MCF 10A (cell line): Measurements from ENCODE around the gene OR1S1. TPM values are rescaled to one million over a fixed set of nuclear protein-coding genes. Genes with fewer than 3 reads are reported as not detected.
A peak's percentile ranks its signal among the peaks of the same experiment; 100 is the strongest.
"Not testable (repeated sequence)": the region's sequence is repeated elsewhere in the genome, so short reads cannot be mapped to it uniquely, and the experiment has no call there.

Experiments
- Bru-seq: library from RNA; stranded (reverse); fragments of 400-500 nt; gene quantifications from one replicate; lab custom pipeline; 2021; lab: Mats Ljungman, UMichigan
- BruChase-seq, 2 experiments: library from RNA; stranded (reverse); fragments of 400-500 nt; gene quantifications; one replicate each; lab custom pipeline; 2021; lab: Mats Ljungman, UMichigan
- BruUV-seq: library from RNA; stranded (reverse); fragments of 400-500 nt; replicated peaks from 2 replicates; lab custom pipeline; 2021; lab: Mats Ljungman, UMichigan
- CTCF ChIA-PET: fragments of 300-600 bp; sonication (Branson Sonifier 250); formaldehyde crosslinking; extraction: SDS; loops from one replicate; lab custom pipeline; 2021; ENCODE audit warnings: antibody characterized with exemption, inconsistent platforms; lab: Yijun Ruan, JAX
- POLR2A ChIA-PET: fragments of 300-600, 350-650 bp; sonication (Branson Sonifier 250); formaldehyde crosslinking; extraction: SDS; loops from one replicate; lab custom pipeline; 2020; ENCODE audit warnings: antibody characterized with exemption, inconsistent platforms; lab: Yijun Ruan, JAX
- DNase-seq: peaks from one replicate; pipeline ENCODE4 v3.0.0-alpha.2; 2018; ENCODE audit not compliant: unreplicated experiment
- H3K27ac Mint-ChIP-seq: one replicate; pipeline ENCODE4 v1.8.0; 2022; ENCODE audit warnings: mild to moderate bottlenecking, low read depth, mixed read lengths; ENCODE audit not compliant: unreplicated experiment
- H3K27me3 Mint-ChIP-seq: one replicate; pipeline ENCODE4 v1.8.0; 2022; ENCODE audit warnings: mixed read lengths; ENCODE audit not compliant: insufficient read depth, unreplicated experiment
- H3K36me3 Mint-ChIP-seq: one replicate; pipeline ENCODE4 v1.8.0; 2022; ENCODE audit warnings: mild to moderate bottlenecking, moderate library complexity, mixed read lengths; ENCODE audit not compliant: insufficient read depth, unreplicated experiment
- H3K4me1 Mint-ChIP-seq: one replicate; pipeline ENCODE4 v1.8.0; 2022; ENCODE audit warnings: mixed read lengths; ENCODE audit not compliant: insufficient read depth, unreplicated experiment
- H3K4me3 Mint-ChIP-seq: one replicate; pipeline ENCODE4 v1.8.0; 2022; ENCODE audit warnings: mild to moderate bottlenecking, moderate library complexity, mixed read lengths; ENCODE audit not compliant: unreplicated experiment
- H3K9me3 Mint-ChIP-seq: one replicate; pipeline ENCODE4 v1.8.0; 2022; ENCODE audit warnings: mixed read lengths; ENCODE audit not compliant: unreplicated experiment
- CTCF ChIP-seq: fragments of 200-600 bp; IDR thresholded peaks from one replicate; pipeline ENCODE4 v1.8.0; 2022; ENCODE audit warnings: antibody characterized with exemption, mild to moderate bottlenecking; ENCODE audit not compliant: unreplicated experiment
- intact Hi-C: fragments of 100-400 bp; cut with micrococcal nuclease; formaldehyde crosslinking; loops from 2 replicates; pipeline ENCODE4 v1.14.1; 2022
- long read RNA-seq: library from polyadenylated mRNA; stranded (forward); transcript quantifications from one replicate; pipeline ENCODE4 v2.0.0, GENCODE V29; 2022
- total RNA-seq: library from RNA; stranded (reverse); gene quantifications from 2 replicates; pipeline ENCODE4 v1.2.3, GENCODE V29; 2022

OR1S1 gene
- not detected in 2 replicates for total RNA-seq
- Bru-seq, nascent RNA: not detected
- BruChase-seq, experiment 1, labeled RNA remaining after a 6-hour chase: not detected
- not detected for BruChase-seq, experiment 2, labeled RNA remaining after a 2-hour chase
- long read RNA-seq: 0 reads

GRCh38 chr11:58212420-58212819 lies at the start of gene OR1S1:
TSS of gene OR1S1 (plus strand) at chr11:58212720.
- H3K36me3 Mint-ChIP-seq, POLR2A ChIA-PET, intact Hi-C loops, H3K27me3 Mint-ChIP-seq, H3K27ac Mint-ChIP-seq, H3K4me1 Mint-ChIP-seq, BruUV-seq, DNase-seq, H3K9me3 Mint-ChIP-seq, H3K4me3 Mint-ChIP-seq, CTCF ChIA-PET: not testable (repeated sequence)

GRCh38 chr11:58164389-58164788 lies 48.1 kb upstream of the OR1S1 start:
- Mint-ChIP-seq H3K27me3 (no peaks in the 10 kb centered on the region), H3K36me3 (no peaks in the 10 kb centered on the region), H3K4me3 (no peak overlapping the region), H3K27ac (no peak overlapping the region), H3K4me1 (no peaks in the 10 kb centered on the region), H3K9me3 (no peaks in the 10 kb centered on the region)
- ChIA-PET CTCF (no interaction called here), POLR2A (interaction anchor here (0.5 kb wide), 1 partner anchor 228 kb away, joined by 3 read pairs; no protein-coding TSS in a partner anchor)
- DNase-seq: no peak
- no peak for TF ChIP-seq CTCF
- intact Hi-C loops: no loop called here
- no TSS peak for BruUV-seq

- no peak for DNase-seq
- no TSS peak for BruUV-seq
- Mint-ChIP-seq H3K9me3 (no peaks in the 10 kb centered on the region), H3K27me3 (no peaks in the 10 kb centered on the region), H3K4me3 (no peak overlapping the region), H3K4me1 (no peaks in the 10 kb centered on the region), H3K27ac (no peak overlapping the region), H3K36me3 (no peaks in the 10 kb centered on the region)
- ChIA-PET POLR2A (no interaction called here), CTCF (no interaction called here)
- intact Hi-C loops: no loop called here
- no peak for TF ChIP-seq CTCF
Observed at GRCh38 chr11:58164990-58165389, 47.5 kb upstream of the OR1S1 start.

- H3K36me3 Mint-ChIP-seq: no peaks in the 10 kb centered on the region
- POLR2A ChIA-PET: no interaction called here
- H3K27ac Mint-ChIP-seq: no peak overlapping the region
- CTCF ChIA-PET: no interaction called here
- no TSS peak for BruUV-seq
- no peaks in the 10 kb centered on the region for H3K4me1 Mint-ChIP-seq
- TF ChIP-seq CTCF: no peak
- intact Hi-C loops: no loop called here
- DNase-seq: peak; percentile 30
- no peaks in the 10 kb centered on the region for H3K27me3 Mint-ChIP-seq
- no peaks in the 10 kb centered on the region for H3K9me3 Mint-ChIP-seq
- H3K4me3 Mint-ChIP-seq: no peak overlapping the region
Observed at GRCh38 chr11:58165504-58166106, 46.9 kb upstream of the OR1S1 start.
